Common myeloid progenitor, CD34-positive (primary cell): Measurements from ENCODE around the gene MTG2.

Experiments
- CTCF ChIA-PET: fragments of 350-600 bp; sonication (Branson Sonifier 250); formaldehyde crosslinking; loops from one replicate; lab custom pipeline; 2021; ENCODE audit warnings: antibody characterized with exemption; lab: Charles Lee
- POLR2A ChIA-PET: fragments of 350-600 bp; sonication (Branson Sonifier 250); formaldehyde crosslinking; loops from one replicate; lab custom pipeline; 2021; ENCODE audit warnings: antibody characterized with exemption; lab: Charles Lee
- DNase-seq, 3 donors: peaks; one replicate each; pipeline versions ENCODE4 v3.0.0 to v3.0.0-alpha.2; 2013
- H3K27ac ChIP-seq, 2 experiments: 1 replicate in 1 of 2; 2 replicates in 1 of 2; pipeline ENCODE4 v1.7.0; 2013; ENCODE audit warnings: inconsistent platforms in 2 of 2, low read length in 2 of 2, mild to moderate bottlenecking in 2 of 2, low read depth in 1 of 2, moderate library complexity in 1 of 2; ENCODE audit not compliant: severe bottlenecking in 2 of 2, insufficient read depth in 1 of 2, poor library complexity in 1 of 2
- H3K27me3 ChIP-seq, 5 experiments: replicated peaks in 2 of 5; 1 replicate in 3 of 5; 2 replicates in 2 of 5; pipeline versions ENCODE4 v1.6.1 to v1.7.0; 2013; ENCODE audit warnings: low read length in 4 of 5, mild to moderate bottlenecking in 2 of 5, moderate library complexity in 2 of 5, inconsistent platforms in 1 of 5; ENCODE audit not compliant: insufficient read depth in 5 of 5, control insufficient read depth in 4 of 5
- H3K36me3 ChIP-seq, 4 experiments: 1 replicate in 2 of 4; 2 replicates in 2 of 4; pipeline versions ENCODE4 v1.6.1 to v1.7.0; 2013; ENCODE audit warnings: low read length in 3 of 4, control low read depth in 1 of 4, mild to moderate bottlenecking in 1 of 4; ENCODE audit not compliant: control insufficient read depth in 4 of 4, insufficient read depth in 4 of 4
- H3K4me1 ChIP-seq, 4 experiments: 1 replicate in 3 of 4; 2 replicates in 1 of 4; pipeline versions ENCODE4 v1.6.1 to v1.7.1; 2013; ENCODE audit warnings: low read length in 3 of 4, mild to moderate bottlenecking in 3 of 4, control low read depth in 1 of 4, inconsistent platforms in 1 of 4, moderate library complexity in 1 of 4; ENCODE audit not compliant: control insufficient read depth in 4 of 4, insufficient read depth in 4 of 4; ENCODE audit errors: control extremely low read depth in 1 of 4
- H3K4me3 ChIP-seq, 7 experiments: 1 replicate in 4 of 7; 2 replicates in 3 of 7; pipeline versions ENCODE4 v1.5.1 to v1.7.0; 2013; ENCODE audit warnings: mild to moderate bottlenecking in 7 of 7, low read length in 6 of 7, moderate library complexity in 6 of 7, inconsistent platforms in 2 of 7, low read depth in 2 of 7, control low read depth in 1 of 7; ENCODE audit not compliant: insufficient read depth in 4 of 7, control insufficient read depth in 1 of 7; ENCODE audit errors: extremely low read depth in 1 of 7
- H3K9me3 ChIP-seq, 5 experiments: 1 replicate in 4 of 5; 2 replicates in 1 of 5; pipeline versions ENCODE4 v1.6.1 to v1.7.1; 2013; ENCODE audit warnings: low read length in 4 of 5, mild to moderate bottlenecking in 2 of 5, inconsistent platforms in 1 of 5, low read depth in 1 of 5, moderate library complexity in 1 of 5; ENCODE audit not compliant: control insufficient read depth in 4 of 5, insufficient read depth in 2 of 5; ENCODE audit errors: control extremely low read depth in 1 of 5
- WGBS: methylation state at CpG from one replicate; pipeline ENCODE4 v1.1.5; 2013; ENCODE audit not compliant: insufficient coverage; 5-methylcytosine and 5-hydroxymethylcytosine counted together

The MTG2 gene

DNA sequence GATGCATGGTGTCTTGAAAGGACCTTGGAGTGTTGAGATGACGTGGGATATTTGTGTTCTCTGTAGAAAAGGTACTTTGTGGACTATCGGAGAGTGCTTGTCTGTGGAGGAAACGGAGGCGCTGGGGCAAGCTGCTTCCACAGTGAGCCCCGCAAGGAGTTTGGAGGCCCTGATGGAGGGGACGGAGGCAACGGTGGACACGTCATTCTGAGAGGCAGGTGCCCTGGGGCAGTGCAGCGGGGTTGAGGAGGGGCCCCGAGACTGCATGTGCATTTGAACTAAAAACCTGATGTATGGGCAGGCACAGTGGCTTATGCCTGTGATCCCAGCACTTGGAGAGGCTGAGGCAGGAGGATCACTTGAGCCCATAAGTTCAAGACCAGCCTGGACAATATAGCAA, 12.9 kb downstream of the MTG2 start:
- ChIA-PET POLR2A (no interaction called here), CTCF (no interaction called here)
- no peak overlapping the region for H3K4me3 ChIP-seq
- peaks cover 5 to 51% (median 34%) of the 10 kb centered on the region in 4 experiments for H3K36me3 ChIP-seq
- DNase-seq = no peak
- no peak overlapping the region for H3K27ac ChIP-seq
- WGBS = 96% methylated on average over 10 of the region's 10 CpGs
- H3K27me3 ChIP-seq = no peaks in the 10 kb centered on the region
- no peaks in the 10 kb centered on the region for H3K9me3 ChIP-seq
- no peaks in the 10 kb centered on the region for H3K4me1 ChIP-seq

DNA sequence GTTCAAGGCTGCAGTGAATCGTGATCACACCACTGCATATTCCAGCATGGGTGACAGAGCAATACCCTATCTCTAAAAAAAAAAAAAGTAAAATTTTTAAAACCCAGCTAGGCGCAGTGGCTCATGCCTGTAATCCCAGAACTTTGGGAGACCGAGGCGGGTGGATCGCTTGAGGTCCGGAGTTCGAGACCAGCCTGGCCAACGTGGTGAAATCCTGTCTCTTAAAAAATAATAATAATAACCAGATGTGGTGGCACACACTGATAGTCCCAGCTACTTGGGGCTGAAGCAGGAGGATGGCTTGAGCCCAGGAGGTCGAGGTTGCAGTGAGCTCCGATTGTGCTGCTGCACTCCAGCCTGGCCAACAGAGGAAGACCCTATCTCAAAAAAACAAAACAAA, 13.5 kb downstream of the MTG2 start:
- no peaks in the 10 kb centered on the region for H3K4me1 ChIP-seq
- H3K4me3 ChIP-seq = no peak overlapping the region
- DNase-seq = no peak
- H3K27ac ChIP-seq = no peak overlapping the region
- CTCF ChIA-PET = no interaction called here
- H3K9me3 ChIP-seq = no peaks in the 10 kb centered on the region
- no peaks in the 10 kb centered on the region for H3K27me3 ChIP-seq
- POLR2A ChIA-PET = interaction anchor here (0.6 kb wide), 1 partner anchor 577 kb away, joined by 4 read pairs; no protein-coding TSS in a partner anchor
- WGBS = 98% methylated on average over 5 of the region's 10 CpGs
- H3K36me3 ChIP-seq = peaks cover 5 to 51% (median 36%) of the 10 kb centered on the region in 4 experiments

DNA sequence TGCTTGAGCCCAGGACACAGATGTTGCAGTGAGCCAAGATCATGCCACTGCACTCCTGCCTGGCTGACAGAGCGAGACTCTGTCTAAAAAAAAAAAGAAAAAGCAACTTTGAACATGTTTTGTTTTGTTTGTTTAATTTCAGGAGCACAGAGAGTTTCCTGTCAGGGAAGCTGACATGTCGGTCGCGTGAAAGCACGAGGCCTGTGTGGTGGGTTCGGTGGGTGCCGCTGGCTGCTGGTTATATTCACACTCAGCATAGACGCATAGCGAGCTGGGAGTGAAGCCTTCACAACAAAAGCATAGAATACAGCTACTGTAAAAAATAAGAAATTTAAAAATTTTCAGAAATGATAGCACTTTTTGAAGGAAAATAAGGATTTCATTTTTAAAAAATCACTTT, 14.5 kb downstream of the MTG2 start:
- no peak for DNase-seq
- no peak overlapping the region for H3K27ac ChIP-seq
- no peaks in the 10 kb centered on the region for H3K4me1 ChIP-seq
- POLR2A ChIA-PET = interaction anchor here (0.6 kb wide), 1 partner anchor 52 kb away, joined by 8 read pairs; no protein-coding TSS in a partner anchor
- WGBS = 0% methylated on average over 1 of the region's 9 CpGs
- H3K36me3 ChIP-seq = peaks cover 5 to 60% (median 37%) of the 10 kb centered on the region in 4 experiments
- no peak overlapping the region for H3K4me3 ChIP-seq
- no peaks in the 10 kb centered on the region for H3K27me3 ChIP-seq
- H3K9me3 ChIP-seq = no peaks in the 10 kb centered on the region
- CTCF ChIA-PET = no interaction called here

DNA sequence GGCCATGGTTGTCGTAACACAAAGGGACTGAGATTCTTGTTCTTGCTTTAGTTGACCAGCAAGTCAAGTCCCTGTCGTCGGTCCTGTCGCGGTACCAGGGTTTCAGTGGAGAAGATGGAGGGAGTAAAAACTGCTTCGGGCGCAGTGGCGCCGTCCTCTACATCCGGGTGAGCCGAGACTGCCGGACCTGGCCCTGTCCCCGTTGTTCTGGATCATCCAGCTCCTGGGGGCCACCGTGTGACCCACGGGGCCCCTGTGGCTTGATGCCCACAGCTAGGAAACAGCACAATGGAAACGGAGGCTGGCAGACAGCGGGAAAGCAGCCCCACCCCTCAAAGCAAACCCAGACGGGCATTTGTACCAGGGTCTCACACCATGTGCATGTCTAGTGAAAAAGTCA, 15.0 kb downstream of the MTG2 start:
- ChIA-PET CTCF (no interaction called here), POLR2A (interaction anchor here (0.6 kb wide), 1 partner anchor 52 kb away, joined by 8 read pairs; no protein-coding TSS in a partner anchor)
- 94% methylated on average over 16 of the region's 18 CpGs for WGBS
- Histone ChIP-seq H3K4me1 (no peaks in the 10 kb centered on the region), H3K4me3 (no peak overlapping the region), H3K27me3 (no peaks in the 10 kb centered on the region), H3K9me3 (no peaks in the 10 kb centered on the region), H3K36me3 (peaks cover 5 to 56% (median 38%) of the 10 kb centered on the region in 4 experiments), H3K27ac (no peak overlapping the region)
- no peak for DNase-seq

DNA sequence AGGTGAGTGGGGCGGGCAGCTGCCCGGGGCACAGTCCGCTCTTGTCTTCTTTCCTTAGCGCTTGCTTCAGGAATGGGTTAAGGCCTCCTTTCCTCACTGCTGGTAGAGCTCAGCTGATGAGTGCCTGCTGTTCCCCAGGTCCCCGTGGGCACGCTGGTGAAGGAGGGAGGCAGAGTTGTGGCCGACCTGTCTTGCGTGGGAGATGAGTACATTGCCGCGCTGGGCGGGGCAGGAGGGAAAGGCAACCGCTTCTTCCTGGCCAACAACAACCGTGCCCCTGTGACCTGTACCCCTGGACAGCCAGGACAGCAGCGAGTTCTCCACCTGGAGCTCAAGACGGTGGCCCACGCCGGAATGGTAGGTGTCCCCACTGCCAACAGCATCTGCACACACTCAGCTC, 15.7 kb downstream of the MTG2 start:
- no peak overlapping the region for H3K4me3 ChIP-seq
- H3K9me3 ChIP-seq = no peaks in the 10 kb centered on the region
- H3K27ac ChIP-seq = no peak overlapping the region
- no peaks in the 10 kb centered on the region for H3K27me3 ChIP-seq
- peaks cover 2 to 57% (median 37%) of the 10 kb centered on the region in 4 experiments for H3K36me3 ChIP-seq
- ChIA-PET POLR2A (no interaction called here), CTCF (interaction anchor here (1.3 kb wide), 1 partner anchor 13 kb away, joined by 3 read pairs; no protein-coding TSS in a partner anchor)
- H3K4me1 ChIP-seq = no peaks in the 10 kb centered on the region
- no peak for DNase-seq
- 98% methylated on average over 13 of the region's 17 CpGs for WGBS

DNA sequence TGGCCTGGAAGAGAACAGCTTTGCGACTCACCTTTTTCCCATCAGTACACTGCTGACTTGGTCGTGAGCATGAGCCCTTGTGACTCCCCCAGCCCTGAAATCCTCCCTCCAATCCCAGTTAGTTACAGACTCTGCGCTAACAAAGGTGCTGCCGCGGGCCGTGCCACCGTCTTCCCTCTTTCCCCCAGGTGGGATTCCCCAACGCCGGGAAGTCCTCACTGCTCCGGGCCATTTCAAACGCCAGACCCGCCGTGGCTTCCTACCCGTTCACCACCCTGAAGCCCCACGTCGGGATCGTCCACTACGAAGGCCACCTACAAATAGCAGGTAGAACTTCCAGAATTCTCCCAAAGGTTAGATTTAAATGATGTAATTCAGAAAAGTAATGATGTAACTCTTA, 16.1 kb downstream of the MTG2 start:
- no peaks in the 10 kb centered on the region for H3K9me3 ChIP-seq
- H3K4me3 ChIP-seq = no peak overlapping the region
- no peak for DNase-seq
- peaks cover 2 to 58% (median 35%) of the 10 kb centered on the region in 4 experiments for H3K36me3 ChIP-seq
- no peak overlapping the region for H3K27ac ChIP-seq
- H3K27me3 ChIP-seq = no peaks in the 10 kb centered on the region
- WGBS = 97% methylated on average over 14 of the region's 18 CpGs
- CTCF ChIA-PET = interaction anchor here (1.3 kb wide), 1 partner anchor 13 kb away, joined by 3 read pairs; no protein-coding TSS in a partner anchor
- H3K4me1 ChIP-seq = no peaks in the 10 kb centered on the region
- POLR2A ChIA-PET = no interaction called here

DNA sequence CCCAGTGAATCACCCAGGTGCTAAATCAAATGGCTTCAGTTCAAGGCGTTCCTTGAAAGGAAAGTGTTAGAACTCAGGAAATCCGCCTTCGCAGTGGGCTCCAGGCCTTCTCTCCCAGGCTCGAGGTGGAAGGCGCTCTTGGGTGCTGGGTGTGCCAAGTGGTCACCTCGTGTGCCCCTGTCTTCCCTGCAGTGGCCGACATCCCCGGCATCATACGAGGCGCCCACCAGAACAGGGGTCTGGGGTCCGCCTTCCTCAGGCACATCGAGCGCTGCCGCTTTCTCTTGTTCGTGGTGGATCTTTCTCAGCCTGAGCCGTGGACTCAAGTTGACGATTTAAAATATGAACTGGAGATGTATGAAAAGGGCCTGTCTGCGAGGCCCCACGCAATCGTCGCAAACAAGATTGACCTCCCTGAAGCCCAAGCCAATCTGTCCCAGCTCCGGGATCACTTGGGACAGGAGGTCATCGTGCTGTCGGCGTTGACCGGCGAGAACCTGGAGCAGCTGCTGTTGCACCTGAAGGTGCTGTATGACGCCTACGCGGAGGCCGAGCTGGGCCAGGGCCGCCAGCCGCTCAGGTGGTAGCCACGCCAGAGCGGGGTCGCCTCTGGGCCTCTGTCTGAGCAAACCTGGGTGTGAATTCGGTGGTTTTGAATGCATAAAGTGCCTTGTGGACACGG, 17.8 kb downstream of the MTG2 start:
- DNase-seq = no peak
- CTCF ChIA-PET = no interaction called here
- H3K4me1 ChIP-seq = no peaks in the 10 kb centered on the region
- peaks cover 2 to 57% (median 34%) of the 10 kb centered on the region in 4 experiments for H3K36me3 ChIP-seq
- H3K4me3 ChIP-seq = no peak overlapping the region
- WGBS = 97% methylated on average over 33 of the region's 38 CpGs
- no peaks in the 10 kb centered on the region for H3K27me3 ChIP-seq
- no peak overlapping the region for H3K27ac ChIP-seq
- POLR2A ChIA-PET = no interaction called here
- H3K9me3 ChIP-seq = no peaks in the 10 kb centered on the region
